Measurements from ENCODE around the gene EXOSC9.

EXOSC9 gene

GRCh38 chr4:121789960-121790829 is 10.9 kb upstream of the EXOSC9 start:
- DNase-seq: no peak

GRCh38 chr4:121790976-121791375 is 10.1 kb upstream of the EXOSC9 start:
- DNase-seq: no peak

- DNase-seq: no peak
These were observed 9.6 kb upstream of the EXOSC9 start for GRCh38 chr4:121791481-121791880.

GRCh38 chr4:121792966-121793365 is 8.2 kb upstream of the EXOSC9 start:
- DNase-seq: no peak

- DNase-seq: no peak
These were observed 6.5 kb upstream of the EXOSC9 start for GRCh38 chr4:121794505-121795188.

GRCh38 chr4:121796283-121796682 is 4.8 kb upstream of the EXOSC9 start:
- DNase-seq: no peak

GRCh38 chr4:121799208-121799823 is 1.8 kb upstream of the EXOSC9 start:
- DNase-seq: no peak

- DNase-seq: no peak
These were observed 1.1 kb upstream of the EXOSC9 start for GRCh38 chr4:121799867-121800501.

GRCh38 chr4:121800638-121800960 is 524 bp upstream of the EXOSC9 start:
- no peak for DNase-seq

GRCh38 chr4:121801715-121802075 is 572 bp downstream of the EXOSC9 start:
- DNase-seq: no peak

- no peak for DNase-seq
These were observed 5.3 kb downstream of the EXOSC9 start for GRCh38 chr4:121806411-121806810.

- DNase-seq: no peak
These were observed 10.0 kb downstream of the EXOSC9 start for GRCh38 chr4:121811122-121811521.

- no peak for DNase-seq
These were observed 13.6 kb downstream of the EXOSC9 start for GRCh38 chr4:121814756-121815155.

GRCh38 chr4:121817006-121817405 is 15.9 kb downstream of the EXOSC9 start:
- no peak for DNase-seq

- DNase-seq: no peak
These were observed 16.6 kb downstream of the EXOSC9 start for GRCh38 chr4:121817701-121818100.

GRCh38 chr4:121818215-121818614 is 17.1 kb downstream of the EXOSC9 start:
- DNase-seq: no peak

GRCh38 chr4:121819216-121819965 is 18.3 kb downstream of the EXOSC9 start:
- DNase-seq: no peak

GRCh38 chr4:121822047-121822446 is 20.9 kb downstream of the EXOSC9 start:
- DNase-seq: no peak

- no peak for DNase-seq
These were observed 21.8 kb downstream of the EXOSC9 start for GRCh38 chr4:121822796-121823504.

GRCh38 chr4:121823505-121824170 is 22.5 kb downstream of the EXOSC9 start, which contains the start of gene CCNA2:
Gene CCNA2 (minus strand): TSS chr4:121823883. CDS start chr4:121823628, 255 bp downstream.
- DNase-seq: peak; percentile 71

- DNase-seq: peak; percentile 29
These were observed 23.0 kb downstream of the EXOSC9 start for GRCh38 chr4:121824171-121824527.

- DNase-seq: no peak
These were observed 23.8 kb downstream of the EXOSC9 start for GRCh38 chr4:121824950-121825349.

Measured in NCI-H2029 treated with DMSO at 0.1 percent for 48 hours (cell line).